Breast epithelium (tissue), 3 donors: ENCODE measurements around the gene CFAP97D2.

Experiments
- CTCF ChIP-seq, 3 donors: fragments of 450-650 bp; IDR thresholded peaks; one replicate each; pipeline ENCODE4 v1.5.1; 2016 to 2017; ENCODE audit warnings: antibody characterized with exemption in 3 of 3, mild to moderate bottlenecking in 3 of 3, moderate library complexity in 3 of 3
- POLR2AphosphoS5 ChIP-seq, 3 donors: sonication (generic); formaldehyde crosslinking; IDR thresholded peaks; one replicate each; pipeline ENCODE4 v1.6.1; 2017; ENCODE audit warnings: antibody characterized with exemption in 3 of 3

- TF ChIP-seq POLR2AphosphoS5 (IDR thresholded peaks at IDR 0.05) (no peak), CTCF (IDR thresholded peaks at IDR 0.05) (no peak)
These were observed 80.3 kb downstream of the CFAP97D2 start for GRCh38 chr13:114259374-114259773.
